HG02571 (cell line): ENCODE measurements around the gene IL1RAPL2.
"Not testable (repeated sequence)": the region's sequence is repeated elsewhere in the genome, so short reads cannot be mapped to it uniquely, and the experiment has no call there.

Source experiments
- ATAC-seq: cut with Tn5 transposase; IDR thresholded peaks from one replicate; pipeline ENCODE4 v1.9.1; 2021; ENCODE audit warnings: mild to moderate bottlenecking, moderate library complexity; ENCODE audit not compliant: unreplicated experiment

Gene IL1RAPL2

DNA sequence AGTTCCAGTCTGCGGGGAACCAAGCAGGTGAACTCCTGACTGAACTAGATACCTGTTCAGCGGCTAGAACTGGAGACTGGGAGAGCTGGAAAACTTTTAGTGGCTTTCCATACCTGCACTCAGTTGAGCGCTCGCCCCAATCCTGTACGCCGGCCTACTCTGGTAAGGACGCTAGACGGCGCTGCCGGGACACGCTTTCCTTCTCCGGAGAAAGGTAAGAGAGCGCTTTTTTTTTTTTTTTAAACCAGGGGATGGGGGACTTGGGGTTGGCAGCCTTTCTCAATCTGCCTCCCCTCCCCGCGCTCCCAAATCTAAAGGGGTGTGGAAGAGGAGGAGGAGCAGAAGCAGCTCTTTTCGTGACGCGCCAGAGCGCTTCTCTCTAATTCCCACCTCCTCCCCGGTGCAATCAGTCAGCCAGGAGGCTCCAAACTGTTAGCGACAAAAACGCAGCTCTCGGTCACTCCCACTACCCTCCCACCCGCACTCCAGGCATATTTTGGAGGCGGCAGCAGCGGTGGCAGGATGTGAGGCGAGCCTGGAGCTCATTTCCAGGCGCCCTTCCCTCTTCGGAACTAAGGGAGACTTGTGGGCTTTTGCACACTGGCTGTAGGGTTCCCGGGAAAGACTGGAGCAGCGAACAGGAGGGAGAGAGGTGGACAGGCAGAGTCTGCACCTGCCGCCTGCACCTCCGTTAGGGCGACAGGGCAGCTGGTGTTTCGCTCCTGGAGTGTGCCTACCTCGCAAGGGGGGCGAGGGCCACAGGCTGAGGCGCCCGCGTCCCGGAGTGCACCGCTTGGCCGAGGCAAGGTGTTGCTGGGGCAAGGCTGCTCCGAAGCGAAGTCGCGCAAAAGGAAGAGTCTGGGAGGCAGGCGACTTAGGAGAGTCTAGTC, at the start of gene IL1RAPL2:
Gene IL1RAPL2, plus strand, starts transcription at position 409 of the 890 bp plus-strand sequence.
- ATAC-seq: no peak

DNA sequence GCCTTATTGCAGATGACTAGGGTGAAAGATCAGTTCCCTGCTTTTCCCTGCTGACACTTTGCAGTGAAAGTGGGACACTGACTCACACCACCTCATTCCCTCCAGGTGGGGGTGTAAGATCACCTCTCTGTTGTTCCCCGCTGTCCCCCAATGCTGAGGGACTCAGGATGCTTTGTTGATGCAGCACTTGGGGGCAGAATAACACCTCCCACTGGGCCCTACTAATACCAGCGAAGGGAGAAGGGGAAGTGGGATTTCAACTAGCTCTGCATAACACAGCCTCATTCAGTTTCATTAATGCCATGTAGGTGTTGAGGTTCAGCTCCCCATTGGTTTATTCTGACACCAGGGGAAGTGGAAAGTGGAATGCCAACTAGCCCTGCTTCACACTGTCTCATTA, 43.6 kb upstream of the IL1RAPL2 start:
- ATAC-seq: no peak

DNA sequence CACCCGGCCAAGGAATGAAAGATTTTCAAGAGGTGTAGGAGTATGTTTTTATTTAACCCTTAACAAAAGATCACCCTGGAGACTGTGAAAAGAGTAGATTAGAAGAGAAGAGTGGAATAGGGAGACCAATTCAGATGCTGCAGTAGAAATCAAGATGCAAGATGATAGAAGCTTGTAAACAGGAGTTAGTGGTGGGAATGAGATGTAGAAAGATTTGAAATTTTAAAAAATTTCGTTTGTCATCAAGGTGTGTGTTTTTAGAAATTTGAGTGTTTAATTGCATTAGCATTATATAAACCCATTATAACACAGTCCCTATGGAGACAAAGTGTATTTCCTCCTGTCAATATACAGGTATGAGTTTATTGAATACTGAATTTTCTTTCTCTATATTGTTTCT, 42.1 kb upstream of the IL1RAPL2 start:
- no peak for ATAC-seq

DNA sequence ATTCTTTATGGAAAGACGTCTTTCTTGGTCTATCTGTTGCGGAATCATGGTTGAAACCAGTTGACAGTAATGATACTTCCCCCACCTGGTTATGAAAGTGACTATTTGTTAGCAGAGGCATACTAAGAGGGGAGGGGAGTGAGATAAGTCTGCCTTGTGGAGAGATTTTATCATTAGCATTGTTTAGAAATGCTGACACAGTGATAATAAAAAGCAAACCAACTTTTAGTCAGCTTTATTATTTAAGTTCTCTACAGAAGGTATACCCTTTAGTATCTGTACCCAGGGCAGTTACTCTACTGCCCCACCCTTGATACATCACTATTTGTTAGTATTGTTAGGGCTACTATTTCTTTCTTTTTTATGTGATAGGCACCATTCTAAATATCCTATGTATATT, 26.9 kb upstream of the IL1RAPL2 start:
- no peak for ATAC-seq

DNA sequence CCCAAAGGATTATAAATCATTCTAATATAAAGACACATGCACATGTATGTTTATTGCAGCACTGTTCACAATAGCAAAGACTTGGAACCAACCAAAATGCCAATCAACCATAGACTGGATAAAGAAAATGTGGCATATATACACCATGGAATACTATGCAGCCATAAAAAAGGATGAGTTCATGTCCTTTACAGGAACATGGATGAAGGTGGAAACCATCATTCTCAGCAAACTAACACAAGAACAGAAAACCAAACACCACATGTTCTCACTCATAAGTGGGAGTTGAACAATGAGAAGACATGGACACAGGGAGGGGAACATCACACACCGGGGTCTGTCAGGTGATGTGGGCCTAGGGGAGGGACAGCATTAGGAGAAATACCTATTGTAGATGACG, 23.6 kb upstream of the IL1RAPL2 start:
- not testable (repeated sequence) for ATAC-seq

DNA sequence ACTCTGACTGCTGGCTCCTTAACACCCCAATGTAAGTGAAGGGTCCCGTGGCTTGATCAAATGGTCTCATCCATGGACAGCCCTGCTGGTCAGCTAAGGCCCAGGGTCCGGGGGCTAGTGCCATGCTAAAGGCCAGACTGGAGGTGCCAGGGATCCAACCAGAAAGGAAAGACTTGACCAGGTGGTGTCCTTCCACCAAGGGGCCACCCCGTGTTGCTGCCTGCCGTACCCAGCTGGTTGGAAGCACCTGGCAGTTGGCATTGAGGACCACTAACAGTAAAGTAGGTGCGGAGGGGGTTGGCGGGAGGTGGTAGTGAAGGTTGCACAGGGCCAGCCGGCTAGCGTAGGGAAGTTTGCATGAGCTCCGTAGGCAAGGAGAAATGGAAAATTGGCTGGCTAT, 1.7 kb upstream of the IL1RAPL2 start:
- ATAC-seq: no peak

DNA sequence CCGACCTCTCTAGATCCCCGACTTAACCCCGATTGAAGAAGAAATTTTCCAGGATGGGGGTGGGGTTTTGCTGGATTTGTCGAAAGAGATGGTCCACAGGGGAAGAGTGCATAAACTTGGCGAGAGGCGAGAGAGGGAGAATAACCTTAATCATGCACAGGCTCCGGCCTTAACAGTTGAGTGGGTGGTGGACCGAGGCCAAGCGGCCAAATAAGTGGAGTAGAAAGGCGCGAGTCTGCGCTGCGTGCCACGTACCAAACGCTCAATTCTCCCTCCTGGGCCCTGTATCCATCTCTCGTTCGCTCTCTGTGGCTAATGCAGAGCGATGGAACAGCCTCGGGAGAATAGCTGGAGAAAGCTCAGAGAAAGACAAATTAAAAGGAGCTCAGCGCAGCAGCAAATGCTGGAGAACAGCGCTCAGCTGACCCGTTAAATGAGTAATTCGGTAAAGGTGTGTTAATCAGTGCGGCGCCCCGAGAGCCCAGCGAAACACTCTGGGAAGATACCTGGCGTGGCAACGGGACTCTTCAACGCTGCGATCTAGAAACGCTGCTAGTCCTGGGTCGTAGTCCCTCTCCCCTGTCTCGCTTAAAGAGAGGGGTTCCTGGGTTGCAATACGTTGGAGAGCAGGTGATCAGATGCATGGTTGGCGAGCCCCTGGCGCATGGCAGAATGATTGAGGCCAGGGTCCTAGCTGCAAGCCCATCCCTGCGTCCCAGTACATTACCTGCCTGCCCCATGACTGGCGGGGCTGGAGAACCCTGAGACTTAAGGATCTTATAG, 887 bp upstream of the IL1RAPL2 start:
- ATAC-seq: no peak

DNA sequence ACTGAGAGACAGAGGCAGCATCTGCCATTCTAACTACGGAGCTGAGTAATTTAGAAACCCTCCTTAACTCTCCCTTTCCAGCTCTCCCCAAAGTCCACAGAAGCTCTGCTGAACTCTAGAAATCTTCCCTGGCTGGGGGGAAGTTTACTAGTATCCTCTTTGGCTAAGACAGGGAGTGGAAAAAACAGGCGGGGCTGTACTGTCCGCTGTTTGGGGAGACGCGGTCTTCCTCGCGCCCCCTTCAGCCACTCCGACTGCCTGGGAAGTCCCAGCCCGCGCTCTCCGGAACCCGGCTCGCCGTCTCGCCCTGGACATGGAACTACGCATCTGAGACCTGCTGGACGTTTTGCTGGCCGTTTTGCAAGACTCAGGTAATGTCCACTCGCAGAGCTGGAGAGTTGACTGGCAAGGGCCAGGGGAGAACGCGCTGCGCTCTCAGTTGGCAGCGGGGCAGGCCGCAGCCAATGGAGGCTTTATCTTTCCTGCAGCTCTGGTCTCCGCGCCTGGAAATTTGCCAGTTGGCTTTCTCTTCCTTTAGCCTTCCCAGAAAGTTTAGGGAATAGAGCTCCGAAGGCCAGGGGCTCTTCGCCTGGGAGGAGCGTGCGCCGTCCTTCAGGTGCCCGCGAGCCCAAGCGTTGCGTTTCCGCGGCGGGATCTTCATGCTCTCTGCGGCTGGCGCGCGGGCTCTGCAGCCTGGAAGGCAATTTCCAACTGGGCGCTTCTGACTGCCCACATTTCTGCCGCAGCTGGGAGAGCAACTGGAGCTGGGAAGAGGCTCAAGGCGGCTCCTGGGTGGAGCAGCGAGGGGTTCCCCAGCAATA, 892 bp downstream of the IL1RAPL2 start:
- ATAC-seq: no peak

DNA sequence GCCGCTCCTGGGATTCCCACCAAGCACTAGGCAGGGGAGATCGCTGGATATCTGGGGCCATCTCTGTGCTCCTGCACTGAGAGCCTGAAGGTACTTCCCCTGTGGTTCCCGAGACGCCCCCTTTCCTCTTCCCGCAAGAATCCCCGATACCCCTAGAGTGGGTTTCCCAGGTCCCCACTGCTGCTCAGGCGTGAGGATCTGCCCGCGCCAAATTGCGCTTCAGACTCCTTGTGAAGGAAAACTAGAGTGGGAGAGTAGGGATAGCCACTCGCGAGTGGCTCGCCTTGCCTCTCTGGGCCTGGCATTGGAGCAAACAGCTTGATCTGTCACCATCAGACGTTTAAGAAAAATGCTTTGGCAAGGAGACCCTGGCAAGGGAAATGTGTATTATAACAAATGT, 1.5 kb downstream of the IL1RAPL2 start:
- ATAC-seq: no peak

DNA sequence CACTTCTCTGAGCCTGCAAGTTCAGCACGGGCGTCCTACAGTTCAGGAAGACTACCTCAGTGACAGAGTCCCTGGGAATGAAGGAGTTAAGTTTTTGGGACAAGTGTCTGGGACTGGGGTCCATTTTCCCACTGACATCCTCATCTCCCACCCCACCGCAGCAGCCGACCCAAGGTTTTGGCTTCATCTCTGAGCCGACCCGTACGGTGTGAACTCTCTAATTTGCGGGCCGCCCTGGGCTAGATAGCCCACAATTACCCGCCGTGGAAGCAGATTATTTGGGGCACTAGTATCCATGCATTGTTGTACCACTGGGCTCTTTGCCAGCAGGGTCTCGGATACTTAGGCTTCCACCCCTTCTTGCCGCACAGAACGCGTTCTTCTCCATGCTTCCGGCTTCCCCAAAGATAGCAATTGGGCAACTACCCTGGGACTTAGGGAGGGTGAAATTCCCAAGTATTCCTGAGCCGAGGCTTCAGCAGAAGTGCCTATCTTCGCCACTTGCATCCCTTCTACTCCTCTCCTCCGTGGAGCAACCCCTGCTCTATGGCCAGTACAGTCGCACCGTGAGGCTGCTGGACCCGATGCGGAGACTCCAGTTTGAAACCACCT, 2.4 kb downstream of the IL1RAPL2 start:
- no peak for ATAC-seq

DNA sequence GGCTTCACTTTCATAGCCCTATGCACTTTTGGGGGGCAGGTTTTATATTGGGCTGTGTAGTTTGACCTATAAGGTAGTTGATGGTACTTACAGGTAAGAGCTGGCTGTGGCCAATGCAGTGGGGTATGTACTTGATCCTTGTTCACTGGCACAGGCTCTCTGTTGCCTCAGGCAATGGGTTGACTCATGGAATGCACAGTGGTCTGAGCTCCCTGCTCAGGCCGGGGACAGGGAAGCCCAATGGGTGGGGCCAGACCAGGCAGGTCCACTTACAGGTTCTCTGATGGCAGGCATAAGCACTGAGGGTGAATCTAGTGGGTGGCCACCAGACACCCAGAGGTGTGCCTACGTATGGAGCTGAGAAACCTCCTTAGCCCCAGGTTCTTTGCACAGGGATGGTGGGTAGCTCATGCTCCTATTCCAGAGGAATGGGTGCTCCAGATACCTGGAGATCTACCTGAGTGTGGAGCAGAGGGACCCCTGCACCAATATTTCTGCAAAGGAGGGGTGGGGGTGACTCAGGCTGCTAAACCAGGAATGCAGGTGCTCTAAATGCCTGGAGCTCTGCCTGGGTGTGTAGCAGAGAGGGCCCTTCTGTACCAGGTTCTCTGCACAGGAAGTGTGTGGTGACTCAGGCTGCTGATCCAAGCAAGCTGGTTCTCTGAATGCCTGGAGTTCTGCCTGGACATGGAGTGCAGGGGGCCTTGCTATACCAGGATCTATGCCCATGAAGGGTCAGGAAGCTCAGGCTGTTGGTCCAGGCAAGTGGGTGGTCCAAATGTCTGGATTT, 52.3 kb downstream of the IL1RAPL2 start:
- no peak for ATAC-seq

DNA sequence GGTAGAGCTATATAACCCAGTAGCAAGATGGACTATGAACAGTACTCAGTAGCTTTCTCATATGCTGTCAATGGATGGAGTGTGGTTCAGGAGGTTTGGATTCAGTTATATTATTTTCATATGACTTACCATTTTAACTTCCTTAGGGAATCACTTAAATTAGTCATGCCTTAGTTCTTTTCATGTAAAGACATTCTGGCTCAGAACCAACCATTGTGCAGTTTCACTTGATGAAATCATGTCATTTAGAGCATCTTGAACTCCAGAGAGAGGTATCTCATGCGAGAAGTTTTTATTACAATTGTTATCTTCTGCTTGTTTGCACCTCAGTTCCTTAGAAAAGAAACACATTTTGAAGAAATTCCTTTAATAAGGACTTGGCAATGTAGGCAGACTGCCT, 55.8 kb downstream of the IL1RAPL2 start:
- no peak for ATAC-seq

DNA sequence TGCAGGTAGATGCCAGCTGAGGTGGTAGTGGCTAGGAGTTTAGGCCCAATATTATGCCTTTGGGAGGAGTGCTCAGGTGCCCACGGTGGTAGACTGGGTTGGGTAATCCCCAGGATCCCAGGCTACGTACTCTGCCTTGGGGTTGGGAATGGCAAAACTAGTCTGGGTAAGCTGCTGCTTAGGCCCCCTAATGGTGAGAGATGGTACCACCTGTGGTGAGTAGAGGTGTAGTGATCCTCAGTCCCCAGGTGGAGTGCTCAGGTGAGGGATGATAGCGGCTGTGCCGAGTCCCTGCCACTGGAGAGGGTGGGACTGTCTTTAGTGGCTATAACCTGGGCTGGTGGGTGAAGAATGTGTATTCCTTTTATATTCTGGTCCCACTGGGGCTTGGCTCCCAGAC, 75.2 kb downstream of the IL1RAPL2 start:
- no peak for ATAC-seq

DNA sequence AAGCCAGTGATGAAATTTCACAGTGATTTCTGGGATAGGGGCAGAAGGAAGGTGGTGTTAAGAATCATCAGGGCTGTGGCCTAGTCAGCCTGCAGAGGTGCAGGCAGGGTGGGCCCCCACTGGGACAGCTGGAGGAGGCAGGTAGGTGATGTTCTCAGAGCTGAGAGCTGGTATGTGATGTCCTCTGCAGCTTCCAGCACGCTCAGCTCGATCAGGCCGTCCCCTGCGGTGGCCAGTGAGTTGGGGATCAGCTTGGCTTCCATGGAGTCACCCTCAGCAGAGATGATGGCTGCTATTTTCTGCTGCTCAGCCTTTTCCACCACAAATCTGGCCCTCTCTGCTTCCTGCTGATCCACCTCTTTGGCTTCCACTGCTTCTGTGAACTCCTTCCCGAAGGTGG, 81.1 kb downstream of the IL1RAPL2 start:
- ATAC-seq: no peak

DNA sequence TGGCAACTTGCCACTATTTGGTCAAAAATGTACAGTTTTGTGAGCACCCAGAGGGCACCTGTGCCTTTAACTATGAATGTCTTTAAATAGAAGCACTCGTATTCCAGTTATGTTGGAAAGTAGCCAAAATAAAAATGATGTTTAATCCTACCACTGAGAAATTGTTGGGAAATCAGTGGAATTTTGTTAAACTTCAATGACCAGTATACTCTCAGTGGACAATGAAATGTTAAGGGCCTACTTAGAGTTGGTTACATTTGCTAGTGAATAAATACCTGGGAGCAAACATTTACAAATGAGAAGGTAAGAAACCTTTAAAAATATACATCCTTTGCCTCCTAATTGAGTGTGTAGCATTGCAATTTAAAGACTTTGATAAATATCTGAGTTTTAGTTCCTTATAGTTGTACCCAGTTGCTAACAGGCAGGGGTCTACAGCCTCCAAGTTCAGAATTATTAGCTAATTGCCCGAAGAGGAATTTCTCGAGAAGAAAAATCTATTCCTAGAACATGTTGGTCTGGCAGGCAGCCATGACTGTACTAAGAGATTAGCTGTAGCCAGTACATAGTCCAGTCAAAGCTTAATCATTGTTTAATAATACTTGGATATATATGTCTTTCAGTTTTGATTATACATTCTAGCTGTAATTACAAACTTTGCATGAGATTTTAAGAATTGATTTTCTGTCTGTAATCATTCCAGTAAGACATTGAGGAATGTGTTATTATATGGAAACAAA, 93.2 kb downstream of the IL1RAPL2 start:
- no peak for ATAC-seq

DNA sequence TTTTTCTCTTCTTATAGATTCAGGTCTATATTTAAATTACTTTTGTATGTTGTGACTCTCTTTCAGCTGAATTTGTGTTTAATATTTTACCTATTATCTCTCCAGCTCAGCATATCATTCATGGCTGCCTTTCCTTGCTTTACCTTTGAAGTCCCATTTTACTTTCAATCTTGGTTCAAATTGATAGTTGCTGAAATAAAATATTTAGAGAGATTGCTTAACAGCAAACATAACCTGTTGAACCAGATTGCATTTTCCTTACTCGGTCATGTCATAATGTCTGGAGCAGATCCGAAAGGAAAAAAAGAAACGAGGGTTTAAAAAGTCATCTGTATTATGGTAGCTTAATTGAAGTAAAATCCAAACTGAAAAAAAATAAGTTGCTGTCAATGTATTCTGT, 94.1 kb downstream of the IL1RAPL2 start:
- ATAC-seq: no peak

DNA sequence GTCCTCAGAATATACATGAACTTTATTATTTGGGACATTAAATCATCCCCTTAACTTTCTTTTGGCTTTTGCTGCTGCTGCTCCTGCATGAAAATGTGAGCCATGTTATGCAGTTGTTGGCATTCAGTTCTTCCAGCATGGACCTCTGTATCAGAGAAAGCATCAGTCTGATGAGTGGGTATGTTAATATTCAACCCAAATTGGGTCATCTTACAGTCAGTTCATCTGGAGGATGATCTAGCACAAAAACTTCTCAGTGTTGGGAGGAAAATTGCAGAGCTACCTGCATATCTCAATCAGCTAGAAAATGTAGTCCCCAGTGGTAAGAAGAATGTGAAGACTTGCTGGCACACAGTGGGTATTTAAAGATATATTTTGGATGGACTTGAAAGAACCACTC, 96.7 kb downstream of the IL1RAPL2 start:
- ATAC-seq: no peak

DNA sequence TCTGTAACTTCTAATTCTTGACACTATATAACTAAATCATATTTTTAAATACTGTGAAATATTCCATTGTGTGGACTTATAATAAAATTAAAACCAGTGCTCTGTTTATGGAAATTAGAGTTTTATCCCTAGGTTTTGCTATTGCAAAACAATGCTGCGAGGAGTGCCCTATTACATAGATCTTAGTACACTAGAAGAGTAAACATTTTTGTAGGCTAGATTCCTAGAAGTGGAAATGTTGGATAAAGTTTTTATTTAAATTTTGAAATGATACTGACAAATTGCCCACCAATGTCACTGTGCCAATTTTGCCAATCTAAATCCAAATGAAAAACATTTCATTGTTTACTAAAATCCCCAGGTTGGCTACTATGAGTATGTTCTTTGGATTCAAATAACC, 99.7 kb downstream of the IL1RAPL2 start:
- ATAC-seq: no peak

DNA sequence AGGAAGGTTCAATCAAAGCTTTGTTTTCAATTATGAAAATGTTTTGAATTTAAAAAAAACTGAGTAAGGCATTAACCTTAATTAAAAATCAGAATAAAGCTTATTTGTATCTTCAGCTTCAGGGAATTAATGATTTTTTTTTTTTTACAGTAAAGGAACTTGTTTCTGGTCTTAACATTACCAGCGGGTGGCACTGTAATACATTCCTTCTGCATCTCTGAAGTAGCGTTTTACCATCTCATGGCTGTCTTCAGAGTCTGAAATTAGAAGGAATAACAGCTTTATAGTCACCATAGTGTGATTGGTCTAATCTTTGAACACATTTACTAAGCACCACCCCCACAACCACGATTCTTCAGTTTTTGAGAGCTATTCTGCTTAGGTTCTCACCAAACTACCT, 102.6 kb downstream of the IL1RAPL2 start:
- ATAC-seq: no peak
